ENCODE results near the gene KLC1.

The KLC1 gene

DNA sequence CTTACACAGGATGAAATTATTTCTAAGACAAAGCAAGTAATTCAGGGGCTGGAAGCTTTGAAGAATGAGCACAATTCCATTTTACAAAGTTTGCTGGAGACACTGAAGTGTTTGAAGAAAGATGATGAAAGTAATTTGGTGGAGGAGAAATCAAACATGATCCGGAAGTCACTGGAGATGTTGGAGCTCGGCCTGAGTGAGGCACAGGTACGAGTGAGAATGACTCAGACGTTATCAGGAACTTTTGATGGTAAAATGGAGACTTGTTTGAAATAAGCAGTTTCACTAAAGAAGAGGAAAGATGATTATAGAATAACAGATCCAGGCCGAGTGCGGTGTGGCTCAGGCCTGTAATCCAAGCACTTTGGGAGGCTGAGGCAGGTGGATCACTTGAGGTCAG lies 25.6 kb downstream of the KLC1 start:
- peaks cover 57% of the 10 kb centered on the region for H3K79me2 ChIP-seq (ENCODE audit: control insufficient read depth, low read length)
- no peak for TF ChIP-seq EZH2phosphoT487 (IDR thresholded peaks at IDR 0.05; ENCODE audit: borderline replicate concordance, low read length)
- TF ChIP-seq, protein P1, sequence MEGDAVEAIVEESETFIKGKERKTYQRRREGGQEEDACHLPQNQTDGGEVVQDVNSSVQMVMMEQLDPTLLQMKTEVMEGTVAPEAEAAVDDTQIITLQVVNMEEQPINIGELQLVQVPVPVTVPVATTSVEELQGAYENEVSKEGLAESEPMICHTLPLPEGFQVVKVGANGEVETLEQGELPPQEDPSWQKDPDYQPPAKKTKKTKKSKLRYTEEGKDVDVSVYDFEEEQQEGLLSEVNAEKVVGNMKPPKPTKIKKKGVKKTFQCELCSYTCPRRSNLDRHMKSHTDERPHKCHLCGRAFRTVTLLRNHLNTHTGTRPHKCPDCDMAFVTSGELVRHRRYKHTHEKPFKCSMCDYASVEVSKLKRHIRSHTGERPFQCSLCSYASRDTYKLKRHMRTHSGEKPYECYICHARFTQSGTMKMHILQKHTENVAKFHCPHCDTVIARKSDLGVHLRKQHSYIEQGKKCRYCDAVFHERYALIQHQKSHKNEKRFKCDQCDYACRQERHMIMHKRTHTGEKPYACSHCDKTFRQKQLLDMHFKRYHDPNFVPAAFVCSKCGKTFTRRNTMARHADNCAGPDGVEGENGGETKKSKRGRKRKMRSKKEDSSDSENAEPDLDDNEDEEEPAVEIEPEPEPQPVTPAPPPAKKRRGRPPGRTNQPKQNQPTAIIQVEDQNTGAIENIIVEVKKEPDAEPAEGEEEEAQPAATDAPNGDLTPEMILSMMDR (IDR thresholded peaks at IDR 0.05; ENCODE audit: low read depth, low read length, poor library complexity, severe bottlenecking), result no peak
- no peaks in the 10 kb centered on the region; the same call in 1 of the 2 replicates for H4K20me1 ChIP-seq (ENCODE audit: control insufficient read depth, insufficient read depth, low read depth, low read length)
- no peaks in the 10 kb centered on the region for H3K27me3 ChIP-seq (ENCODE audit: control insufficient read depth, low read length)
- no peak overlapping the region for H3K27ac ChIP-seq (ENCODE audit: low read depth, low read length)
- no peak overlapping the region for H3K4me2 ChIP-seq (ENCODE audit: low read length)
- peaks cover 49% of the 10 kb centered on the region for H3K36me3 ChIP-seq (ENCODE audit: control insufficient read depth, low read length)
- no peaks in the 10 kb centered on the region for H3K9me2 ChIP-seq (replicated peaks; ENCODE audit: control insufficient read depth, low read length)
- H3F3A ChIP-seq (ENCODE audit: control insufficient read depth, insufficient read depth), result no peaks in the 10 kb centered on the region
- no peaks in the 10 kb centered on the region for H3K4me1 ChIP-seq (ENCODE audit: control insufficient read depth, low read length)
- no peak overlapping the region for H3K4me3 ChIP-seq (ENCODE audit: low read length)
- H3K9me3 ChIP-seq (ENCODE audit: control insufficient read depth, insufficient read depth, low read length), result no peaks in the 10 kb centered on the region

DNA sequence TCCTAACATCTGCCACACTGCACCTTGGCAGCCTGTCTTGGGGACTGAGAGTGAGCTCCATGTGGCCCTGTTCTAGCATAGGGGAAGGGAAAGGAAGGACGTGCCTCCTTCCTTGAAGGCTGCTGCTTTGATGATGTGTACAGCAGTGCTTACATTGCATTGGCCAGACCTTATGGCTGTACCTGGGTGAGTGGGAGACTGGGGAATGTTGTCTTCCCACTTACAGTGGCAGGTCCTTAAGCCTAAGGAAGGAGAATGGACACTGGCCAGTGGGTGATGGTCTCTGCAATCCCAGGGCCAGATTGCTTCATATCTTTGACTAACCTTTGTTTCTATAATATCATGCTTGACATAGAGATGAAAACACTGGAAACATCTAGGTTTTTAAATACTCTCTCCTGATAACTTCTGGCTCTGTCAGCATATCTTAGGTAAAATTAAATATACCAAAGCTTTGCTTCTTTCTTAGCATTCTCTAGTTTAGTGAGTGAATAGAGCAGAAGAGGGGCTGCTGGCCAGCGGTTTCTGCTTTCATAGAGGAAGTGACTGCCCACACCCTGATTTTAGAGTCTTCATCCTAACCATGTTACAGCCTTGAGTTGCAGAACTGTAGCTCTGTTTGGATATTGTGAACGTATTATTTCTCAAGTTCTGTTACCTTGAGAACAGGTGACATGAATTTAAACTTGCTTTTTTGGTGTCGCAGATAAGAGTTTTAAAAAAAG lies 27.2 kb downstream of the KLC1 start:
- Histone ChIP-seq H3K4me1 (ENCODE audit: control insufficient read depth, low read length) (no peaks in the 10 kb centered on the region), H3K79me2 (ENCODE audit: control insufficient read depth, low read length) (peaks cover 45% of the 10 kb centered on the region), H4K20me1 (ENCODE audit: control insufficient read depth, insufficient read depth, low read depth, low read length) (no peaks in the 10 kb centered on the region; the same call in 1 of the 2 replicates), H3K4me2 (ENCODE audit: low read length) (no peak overlapping the region), H3K9me2 (replicated peaks; ENCODE audit: control insufficient read depth, low read length) (no peaks in the 10 kb centered on the region), H3F3A (ENCODE audit: control insufficient read depth, insufficient read depth) (no peaks in the 10 kb centered on the region), H3K27ac (ENCODE audit: low read depth, low read length) (no peak overlapping the region), H3K9me3 (ENCODE audit: control insufficient read depth, insufficient read depth, low read length) (no peaks in the 10 kb centered on the region), H3K27me3 (ENCODE audit: control insufficient read depth, low read length) (no peaks in the 10 kb centered on the region), H3K4me3 (ENCODE audit: low read length) (no peak overlapping the region), H3K36me3 (ENCODE audit: control insufficient read depth, low read length) (peaks cover 58% of the 10 kb centered on the region)
- TF ChIP-seq EZH2phosphoT487 (IDR thresholded peaks at IDR 0.05; ENCODE audit: borderline replicate concordance, low read length), result no peak
- TF ChIP-seq, protein P1 (IDR thresholded peaks at IDR 0.05; ENCODE audit: low read depth, low read length, poor library complexity, severe bottlenecking), result no peak

DNA sequence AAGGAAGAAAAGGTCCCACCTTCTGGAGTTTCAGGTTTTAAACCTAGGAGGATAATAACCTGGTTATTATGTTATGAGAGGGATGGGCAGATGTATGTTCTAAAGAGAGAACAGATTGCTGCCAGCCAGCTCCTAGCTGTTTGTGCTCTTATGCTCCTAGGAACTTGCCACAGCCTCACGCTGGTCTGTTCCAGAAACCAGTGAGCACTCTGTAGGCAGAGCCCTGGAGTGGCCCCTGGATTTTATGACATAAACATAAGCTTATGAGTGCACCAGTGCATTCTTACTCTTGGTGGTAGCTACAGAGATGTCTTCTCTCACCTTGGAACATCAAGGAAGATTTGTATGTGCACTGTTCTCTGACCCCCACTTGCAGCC lies 27.7 kb downstream of the KLC1 start:
- Histone ChIP-seq H3K79me2 (ENCODE audit: control insufficient read depth, low read length) (peaks cover 39% of the 10 kb centered on the region), H3F3A (ENCODE audit: control insufficient read depth, insufficient read depth) (no peaks in the 10 kb centered on the region), H3K9me2 (replicated peaks; ENCODE audit: control insufficient read depth, low read length) (no peaks in the 10 kb centered on the region), H3K27ac (ENCODE audit: low read depth, low read length) (no peak overlapping the region), H3K36me3 (ENCODE audit: control insufficient read depth, low read length) (peaks cover 64% of the 10 kb centered on the region), H3K4me2 (ENCODE audit: low read length) (no peak overlapping the region), H3K9me3 (ENCODE audit: control insufficient read depth, insufficient read depth, low read length) (no peaks in the 10 kb centered on the region), H3K27me3 (ENCODE audit: control insufficient read depth, low read length) (no peaks in the 10 kb centered on the region), H4K20me1 (ENCODE audit: control insufficient read depth, insufficient read depth, low read depth, low read length) (no peaks in the 10 kb centered on the region; the same call in 1 of the 2 replicates), H3K4me1 (ENCODE audit: control insufficient read depth, low read length) (no peaks in the 10 kb centered on the region), H3K4me3 (ENCODE audit: low read length) (no peak overlapping the region)
- no peak for TF ChIP-seq EZH2phosphoT487 (IDR thresholded peaks at IDR 0.05; ENCODE audit: borderline replicate concordance, low read length)
- TF ChIP-seq, protein P1 (IDR thresholded peaks at IDR 0.05; ENCODE audit: low read depth, low read length, poor library complexity, severe bottlenecking), result no peak

Data from DOHH2 (cell line).